Right renal cortex interstitium (tissue), 3 donors: ENCODE results near the gene GPRIN3. TPM values are rescaled to one million over a fixed set of nuclear protein-coding genes. Genes with fewer than 3 reads are reported as not detected.

Experiments
- DNase-seq, 3 donors: peaks; one replicate each; pipeline ENCODE4 v3.0.0-alpha.2; 2013; ENCODE audit warnings: low read depth in 3 of 3, low spot score in 2 of 3
- polyA plus RNA-seq, 3 donors: library from polyadenylated mRNA; unstranded; fragments of 120-200 nt; gene quantifications; one replicate each; pipeline ENCODE4 v1.2.1, GENCODE V29; 2013; ENCODE audit not compliant: insufficient read length in 3 of 3

Gene GPRIN3
- polyA plus RNA-seq: 1 to 10 TPM; 6.5 to 7.6 (median 7.6) TPM

GRCh38 chr4:89307446-89308160 is at the start of gene GPRIN3:
Gene GPRIN3 (minus strand): TSS chr4:89307800. CDS start chr4:89250110, 57,690 bp downstream.
- DNase-seq: no peak

- DNase-seq: no peak
Measured at GRCh38 chr4:89357340-89357739, 49.7 kb upstream of the GPRIN3 start.

GRCh38 chr4:89356086-89356485 is 48.5 kb upstream of the GPRIN3 start:
- DNase-seq: no peak

GRCh38 chr4:89353514-89353913 is 45.9 kb upstream of the GPRIN3 start:
- DNase-seq: no peak

- DNase-seq: no peak
Measured at GRCh38 chr4:89352541-89352940, 44.9 kb upstream of the GPRIN3 start.

GRCh38 chr4:89351201-89351600 is 43.6 kb upstream of the GPRIN3 start:
- no peak for DNase-seq

- no peak for DNase-seq
Measured at GRCh38 chr4:89347363-89348025, 39.9 kb upstream of the GPRIN3 start.

- DNase-seq: no peak
Measured at GRCh38 chr4:89344571-89344970, 37.0 kb upstream of the GPRIN3 start.

- DNase-seq: no peak
Measured at GRCh38 chr4:89338206-89338605, 30.6 kb upstream of the GPRIN3 start.

GRCh38 chr4:89337681-89338080 is 30.1 kb upstream of the GPRIN3 start:
- DNase-seq: no peak

GRCh38 chr4:89336818-89337420 is 29.3 kb upstream of the GPRIN3 start:
- DNase-seq: no peak

GRCh38 chr4:89334830-89335229 is 27.2 kb upstream of the GPRIN3 start:
- DNase-seq: no peak

- DNase-seq: no peak
Measured at GRCh38 chr4:89334311-89334710, 26.7 kb upstream of the GPRIN3 start.

- DNase-seq: no peak
Measured at GRCh38 chr4:89331686-89332544, 24.3 kb upstream of the GPRIN3 start.

- no peak for DNase-seq
Measured at GRCh38 chr4:89331197-89331596, 23.6 kb upstream of the GPRIN3 start.

GRCh38 chr4:89329280-89329679 is 21.7 kb upstream of the GPRIN3 start:
- no peak for DNase-seq

- no peak for DNase-seq
Measured at GRCh38 chr4:89324671-89325070, 17.1 kb upstream of the GPRIN3 start.

- DNase-seq: no peak
Measured at GRCh38 chr4:89322671-89323070, 15.1 kb upstream of the GPRIN3 start.

GRCh38 chr4:89319756-89320155 is 12.2 kb upstream of the GPRIN3 start:
- no peak for DNase-seq

- no peak for DNase-seq
Measured at GRCh38 chr4:89316931-89317366, 9.3 kb upstream of the GPRIN3 start.

GRCh38 chr4:89316211-89316610 is 8.6 kb upstream of the GPRIN3 start:
- DNase-seq: no peak
